ENCODE results near the gene COMP.
A peak's percentile ranks its signal among the peaks of the same experiment; 100 is the strongest.

COMP gene

GRCh38 chr19:18775586-18776287, 15.4 kb downstream of the COMP start:
- Histone ChIP-seq H3K4me3 (ENCODE audit: low read depth, low read length) (no peak overlapping the region), H3K36me3 (replicated peaks) (no peaks in the 10 kb centered on the region), H3K27ac (no peak overlapping the region), H3K27me3 (replicated peaks) (peaks cover 4% of the 10 kb centered on the region)
- peak; percentile 45 for DNase-seq
- in situ Hi-C loops (cut with HindIII; ENCODE audit: low pct_ligation_motif_present, low sequenced_read_pairs) = no loop called here
- TF ChIP-seq CTCF (IDR thresholded peaks at IDR 0.05; ENCODE audit: low read depth, low read length, missing control alignments) = no peak

GRCh38 chr19:18774782-18775444, 16.2 kb downstream of the COMP start:
- Histone ChIP-seq H3K36me3 (replicated peaks) (no peaks in the 10 kb centered on the region), H3K27me3 (replicated peaks) (peaks cover 4% of the 10 kb centered on the region), H3K27ac (no peak overlapping the region), H3K4me3 (ENCODE audit: low read depth, low read length) (no peak overlapping the region)
- in situ Hi-C loops (cut with HindIII; ENCODE audit: low pct_ligation_motif_present, low sequenced_read_pairs) = no loop called here
- DNase-seq = no peak
- no peak for TF ChIP-seq CTCF (IDR thresholded peaks at IDR 0.05; ENCODE audit: low read depth, low read length, missing control alignments)

- in situ Hi-C loops (cut with HindIII; ENCODE audit: low pct_ligation_motif_present, low sequenced_read_pairs) = no loop called here
- H3K27ac ChIP-seq = no peak overlapping the region
- H3K27me3 ChIP-seq (replicated peaks) = peaks cover 4% of the 10 kb centered on the region
- TF ChIP-seq CTCF (IDR thresholded peaks at IDR 0.05; ENCODE audit: low read depth, low read length, missing control alignments) = no peak
- H3K4me3 ChIP-seq (ENCODE audit: low read depth, low read length) = no peak overlapping the region
- DNase-seq = no peak
- H3K36me3 ChIP-seq (replicated peaks) = no peaks in the 10 kb centered on the region
Measured at GRCh38 chr19:18774107-18774506, 17.0 kb downstream of the COMP start.

- no peaks in the 10 kb centered on the region for H3K36me3 ChIP-seq (replicated peaks)
- no peak overlapping the region for H3K27ac ChIP-seq
- H3K4me3 ChIP-seq (ENCODE audit: low read depth, low read length) = no peak overlapping the region
- TF ChIP-seq CTCF (IDR thresholded peaks at IDR 0.05; ENCODE audit: low read depth, low read length, missing control alignments) = no peak
- peaks cover 4% of the 10 kb centered on the region for H3K27me3 ChIP-seq (replicated peaks)
- DNase-seq = no peak
- in situ Hi-C loops (cut with HindIII; ENCODE audit: low pct_ligation_motif_present, low sequenced_read_pairs) = no loop called here
Measured at GRCh38 chr19:18773682-18774081, 17.4 kb downstream of the COMP start.

GRCh38 chr19:18772620-18773587, 18.2 kb downstream of the COMP start:
- H3K27me3 ChIP-seq (replicated peaks) = no peaks in the 10 kb centered on the region
- DNase-seq = no peak
- TF ChIP-seq CTCF (IDR thresholded peaks at IDR 0.05; ENCODE audit: low read depth, low read length, missing control alignments) = no peak
- H3K4me3 ChIP-seq (ENCODE audit: low read depth, low read length) = no peak overlapping the region
- in situ Hi-C loops (cut with HindIII; ENCODE audit: low pct_ligation_motif_present, low sequenced_read_pairs) = no loop called here
- no peaks in the 10 kb centered on the region for H3K36me3 ChIP-seq (replicated peaks)
- no peak overlapping the region for H3K27ac ChIP-seq
